K562 (cell line): ENCODE measurements around the gene SP140L. TPM values are rescaled to one million over a fixed set of nuclear protein-coding genes. Genes with fewer than 3 reads are reported as not detected.

Experiments used
- BCOR ChIP-seq: fragments of 450-650 bp; IDR thresholded peaks from 2 replicates; pipeline ENCODE4 v1.6.1; 2016
- BRD9 ChIP-seq: fragments of 450-650 bp; IDR thresholded peaks from 2 replicates; pipeline ENCODE4 v1.6.1; 2018; ENCODE audit warnings: low read depth; ENCODE audit not compliant: partially characterized antibody
- DPF2 ChIP-seq: fragments of 450-650 bp; IDR thresholded peaks from 2 replicates; pipeline ENCODE4 v1.6.1; 2016
- KDM1A ChIP-seq, 2 experiments: fragments of 450-650 bp; IDR thresholded peaks; 2 replicates each; pipeline ENCODE4 v1.6.1; 2016; ENCODE audit warnings: mild to moderate bottlenecking in 2 of 2
- MAFG ChIP-seq: fragments of 450-650 bp; conservative IDR thresholded peaks from 2 replicates; pipeline ENCODE4 v1.6.1; 2016; ENCODE audit warnings: missing genetic modification characterization, missing compliant biosample characterization
- NFYB ChIP-seq: IDR thresholded peaks from 2 replicates; pipeline ENCODE4 v1.6.1; 2011; ENCODE audit warnings: mild to moderate bottlenecking, moderate library complexity; ENCODE audit not compliant: insufficient read length; ENCODE audit errors: extremely low read depth
- NRF1 ChIP-seq, 2 experiments: fragments of 450-650 bp; IDR thresholded peaks in 1 of 2; conservative IDR thresholded peaks in 1 of 2; 2 replicates each; pipeline ENCODE4 v1.6.1; 2014; ENCODE audit warnings: mild to moderate bottlenecking in 2 of 2
- TOE1 ChIP-seq, 2 experiments: fragments of 450-650 bp in 1 of 2; sonication (generic) in 1 of 2; formaldehyde crosslinking in 1 of 2; IDR thresholded peaks; 2 replicates each; pipeline versions ENCODE4 v1.7.1 to v1.8.0; 2016 to 2022; ENCODE audit warnings: borderline replicate concordance in 2 of 2, mild to moderate bottlenecking in 2 of 2, antibody characterized with exemption in 1 of 2, inconsistent platforms in 1 of 2, low read depth in 1 of 2, missing genetic modification reagents in 1 of 2, moderate library complexity in 1 of 2
- ZBTB9 ChIP-seq: fragments of 450-650 bp; formaldehyde crosslinking; IDR thresholded peaks from 2 replicates; pipeline ENCODE4 v1.4.0; 2020; ENCODE audit warnings: mild to moderate bottlenecking, moderate library complexity
- ZKSCAN8 ChIP-seq: fragments of 200-800 bp; sonication (Bioruptor generic); IDR thresholded peaks from 2 replicates; pipeline ENCODE4 v1.6.1; 2016; ENCODE audit warnings: missing genetic modification characterization, missing compliant biosample characterization
- ZNF146 ChIP-seq: IDR thresholded peaks from one replicate; pipeline ENCODE4 v1.6.1; 2018; ENCODE audit warnings: missing compliant biosample characterization; ENCODE audit not compliant: unreplicated experiment
- ZZZ3 ChIP-seq: fragments of 450-650 bp; IDR thresholded peaks from 2 replicates; pipeline ENCODE4 v1.6.1; 2016; ENCODE audit warnings: antibody characterized with exemption, mild to moderate bottlenecking, moderate library complexity
- polyA plus RNA-seq, 8 experiments: library from polyadenylated mRNA; depleted of rRNA in 4 of 8; stranded (reverse) in 5 of 8; unstranded in 3 of 8; fragments of >200 nt; fragmentation: Nextera tagmentation in 2 of 8; fragmentation: Illumina TruSeq in 1 of 8; extraction: Ambion mirVana in 2 of 8; extraction: Trizol in 1 of 8; gene quantifications; 2 replicates each; pipeline versions ENCODE4 v1.2.1 to v1.2.3, GENCODE V29; 2011 to 2014; ENCODE audit warnings: inconsistent platforms in 1 of 8, missing spikeins in 1 of 8
- total RNA-seq, 7 experiments: library from RNA; depleted of rRNA in 6 of 7; stranded (reverse); fragments of >200 nt in 6 of 7; fragmentation: Illumina TruSeq in 2 of 7; extraction: Trizol in 2 of 7; gene quantifications; 2 replicates each; pipeline versions ENCODE4 v1.2.1 to v1.2.3, GENCODE V29; 2011 to 2021; ENCODE audit warnings: low replicate concordance in 1 of 7
- TF ChIP-seq, protein P1 (sequence below), 2 experiments: fragments of 450-650 bp; formaldehyde crosslinking in 1 of 2; IDR thresholded peaks; 2 replicates each; pipeline versions ENCODE4 v1.4.0 to v1.6.1; 2014 to 2020; ENCODE audit warnings: mild to moderate bottlenecking in 2 of 2, borderline replicate concordance in 1 of 2, low read depth in 1 of 2
- TF ChIP-seq, protein P2 (sequence below): fragments of 250-450 bp; sonication (Bioruptor Pico); IDR thresholded peaks from 2 replicates; pipeline ENCODE4 v1.5.0; 2022; ENCODE audit warnings: mild to moderate bottlenecking
- TF ChIP-seq, protein P3 (sequence below): fragments of 450-650 bp; IDR thresholded peaks from 2 replicates; pipeline ENCODE4 v1.6.1; 2017; ENCODE audit warnings: antibody characterized with exemption

SP140L gene
- total and polyA plus RNA-seq, 9 of the 15 experiments (the other 6 are each of a cell fraction or from before 2014, with no cell fraction given), result 4.0 to 15.5 (median 11.3) TPM

DNA sequence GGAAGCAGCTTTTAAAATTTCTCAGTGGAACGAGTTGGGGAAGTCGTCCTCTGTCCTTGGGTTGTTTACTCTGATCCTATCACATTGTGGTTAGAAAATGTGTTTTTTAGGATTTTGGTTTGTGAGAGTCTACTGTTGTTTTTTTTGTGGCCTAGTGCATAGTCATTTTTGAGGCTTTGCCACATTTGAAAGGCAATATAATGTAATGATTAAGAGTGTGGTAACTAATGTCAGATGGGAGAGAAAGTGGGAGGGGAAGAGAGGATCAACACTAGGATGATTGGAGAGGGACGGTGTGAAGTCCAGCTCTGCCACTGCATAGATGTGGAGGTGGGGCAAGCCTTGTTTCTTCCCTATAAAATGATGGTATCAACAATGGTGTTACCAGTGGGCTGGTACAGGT, 8.5 kb downstream of the SP140L start (continued):
- TF ChIP-seq DPF2, result peak; percentile 74
- TF ChIP-seq TOE1 (IDR thresholded peaks at IDR 0.05; ENCODE audit: borderline replicate concordance), result peak; percentile 20; the same call in 1 of the 2 replicates
- TF ChIP-seq TOE1 (CRISPR knock-in tag; IDR thresholded peaks at IDR 0.05; ENCODE audit: borderline replicate concordance, low read depth), result no peak
- TF ChIP-seq, protein P1, sequence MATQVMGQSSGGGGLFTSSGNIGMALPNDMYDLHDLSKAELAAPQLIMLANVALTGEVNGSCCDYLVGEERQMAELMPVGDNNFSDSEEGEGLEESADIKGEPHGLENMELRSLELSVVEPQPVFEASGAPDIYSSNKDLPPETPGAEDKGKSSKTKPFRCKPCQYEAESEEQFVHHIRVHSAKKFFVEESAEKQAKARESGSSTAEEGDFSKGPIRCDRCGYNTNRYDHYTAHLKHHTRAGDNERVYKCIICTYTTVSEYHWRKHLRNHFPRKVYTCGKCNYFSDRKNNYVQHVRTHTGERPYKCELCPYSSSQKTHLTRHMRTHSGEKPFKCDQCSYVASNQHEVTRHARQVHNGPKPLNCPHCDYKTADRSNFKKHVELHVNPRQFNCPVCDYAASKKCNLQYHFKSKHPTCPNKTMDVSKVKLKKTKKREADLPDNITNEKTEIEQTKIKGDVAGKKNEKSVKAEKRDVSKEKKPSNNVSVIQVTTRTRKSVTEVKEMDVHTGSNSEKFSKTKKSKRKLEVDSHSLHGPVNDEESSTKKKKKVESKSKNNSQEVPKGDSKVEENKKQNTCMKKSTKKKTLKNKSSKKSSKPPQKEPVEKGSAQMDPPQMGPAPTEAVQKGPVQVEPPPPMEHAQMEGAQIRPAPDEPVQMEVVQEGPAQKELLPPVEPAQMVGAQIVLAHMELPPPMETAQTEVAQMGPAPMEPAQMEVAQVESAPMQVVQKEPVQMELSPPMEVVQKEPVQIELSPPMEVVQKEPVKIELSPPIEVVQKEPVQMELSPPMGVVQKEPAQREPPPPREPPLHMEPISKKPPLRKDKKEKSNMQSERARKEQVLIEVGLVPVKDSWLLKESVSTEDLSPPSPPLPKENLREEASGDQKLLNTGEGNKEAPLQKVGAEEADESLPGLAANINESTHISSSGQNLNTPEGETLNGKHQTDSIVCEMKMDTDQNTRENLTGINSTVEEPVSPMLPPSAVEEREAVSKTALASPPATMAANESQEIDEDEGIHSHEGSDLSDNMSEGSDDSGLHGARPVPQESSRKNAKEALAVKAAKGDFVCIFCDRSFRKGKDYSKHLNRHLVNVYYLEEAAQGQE (IDR thresholded peaks at IDR 0.05; ENCODE audit: borderline replicate concordance), result no peak
- TF ChIP-seq, protein P1 (CRISPR knock-in tag; IDR thresholded peaks at IDR 0.05; ENCODE audit: low read depth), result no peak
- 0 out of 4 replicates have a peak, but pooled peaks of 1 of the 2 experiments have one; percentile 10 for TF ChIP-seq KDM1A (IDR thresholded peaks at IDR 0.05)
- no peak for TF ChIP-seq MAFG (tag)
- TF ChIP-seq ZKSCAN8 (CRISPR knock-in tag), result no peak
- TF ChIP-seq ZNF146 (CRISPR knock-in tag), result no peak
- TF ChIP-seq BRD9, result peak; percentile 31
- no peak for TF ChIP-seq NRF1 (conservative IDR thresholded peaks at IDR 0.05 in 1 of 2, IDR thresholded peaks at IDR 0.05 in 1 of 2)
- no peak for TF ChIP-seq BCOR
- TF ChIP-seq, protein P2, sequence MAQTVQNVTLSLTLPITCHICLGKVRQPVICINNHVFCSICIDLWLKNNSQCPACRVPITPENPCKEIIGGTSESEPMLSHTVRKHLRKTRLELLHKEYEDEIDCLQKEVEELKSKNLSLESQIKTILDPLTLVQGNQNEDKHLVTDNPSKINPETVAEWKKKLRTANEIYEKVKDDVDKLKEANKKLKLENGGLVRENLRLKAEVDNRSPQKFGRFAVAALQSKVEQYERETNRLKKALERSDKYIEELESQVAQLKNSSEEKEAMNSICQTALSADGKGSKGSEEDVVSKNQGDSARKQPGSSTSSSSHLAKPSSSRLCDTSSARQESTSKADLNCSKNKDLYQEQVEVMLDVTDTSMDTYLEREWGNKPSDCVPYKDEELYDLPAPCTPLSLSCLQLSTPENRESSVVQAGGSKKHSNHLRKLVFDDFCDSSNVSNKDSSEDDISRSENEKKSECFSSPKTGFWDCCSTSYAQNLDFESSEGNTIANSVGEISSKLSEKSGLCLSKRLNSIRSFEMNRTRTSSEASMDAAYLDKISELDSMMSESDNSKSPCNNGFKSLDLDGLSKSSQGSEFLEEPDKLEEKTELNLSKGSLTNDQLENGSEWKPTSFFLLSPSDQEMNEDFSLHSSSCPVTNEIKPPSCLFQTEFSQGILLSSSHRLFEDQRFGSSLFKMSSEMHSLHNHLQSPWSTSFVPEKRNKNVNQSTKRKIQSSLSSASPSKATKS, result no peak
- no peak for TF ChIP-seq ZZZ3
- no peak for TF ChIP-seq NFYB
- no peak for TF ChIP-seq ZBTB9 (CRISPR knock-in tag)
- TF ChIP-seq, protein P3, sequence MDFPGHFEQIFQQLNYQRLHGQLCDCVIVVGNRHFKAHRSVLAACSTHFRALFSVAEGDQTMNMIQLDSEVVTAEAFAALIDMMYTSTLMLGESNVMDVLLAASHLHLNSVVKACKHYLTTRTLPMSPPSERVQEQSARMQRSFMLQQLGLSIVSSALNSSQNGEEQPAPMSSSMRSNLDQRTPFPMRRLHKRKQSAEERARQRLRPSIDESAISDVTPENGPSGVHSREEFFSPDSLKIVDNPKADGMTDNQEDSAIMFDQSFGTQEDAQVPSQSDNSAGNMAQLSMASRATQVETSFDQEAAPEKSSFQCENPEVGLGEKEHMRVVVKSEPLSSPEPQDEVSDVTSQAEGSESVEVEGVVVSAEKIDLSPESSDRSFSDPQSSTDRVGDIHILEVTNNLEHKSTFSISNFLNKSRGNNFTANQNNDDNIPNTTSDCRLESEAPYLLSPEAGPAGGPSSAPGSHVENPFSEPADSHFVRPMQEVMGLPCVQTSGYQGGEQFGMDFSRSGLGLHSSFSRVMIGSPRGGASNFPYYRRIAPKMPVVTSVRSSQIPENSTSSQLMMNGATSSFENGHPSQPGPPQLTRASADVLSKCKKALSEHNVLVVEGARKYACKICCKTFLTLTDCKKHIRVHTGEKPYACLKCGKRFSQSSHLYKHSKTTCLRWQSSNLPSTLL, result no peak
